ENCODE measurements around the gene KRT78.

GRCh38 chr12:52818388-52818787, 30.4 kb downstream of the KRT78 start:
- TF ChIP-seq CTCF (conservative IDR thresholded peaks at IDR 0.05; ENCODE audit: low read length) (no peak), EZH2phosphoT487 (IDR thresholded peaks at IDR 0.05; ENCODE audit: borderline replicate concordance, low read depth, low read length) (no peak)
